ENCODE measurements around the gene AHI1.

DNA sequence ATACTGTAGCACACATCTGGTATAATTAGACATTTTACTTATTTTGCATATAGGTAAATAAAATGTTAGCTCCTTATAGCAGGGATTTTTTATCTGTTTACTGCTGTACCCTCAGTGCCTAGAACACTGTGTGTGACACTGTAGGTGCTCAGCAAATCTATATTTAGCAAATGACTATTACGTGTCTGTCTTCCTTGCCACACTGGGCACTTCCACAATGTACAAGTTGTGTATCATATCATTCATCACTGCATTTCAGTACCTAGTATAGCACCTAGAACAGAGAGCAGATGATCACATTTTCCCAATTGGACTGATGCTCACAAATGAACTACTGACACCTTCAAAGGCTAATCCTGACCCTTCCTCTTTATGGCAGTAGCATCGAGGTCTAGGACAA lies 200.8 kb downstream of the AHI1 start:
- TF ChIP-seq POLR2A (IDR thresholded peaks at IDR 0.05) (no peak), EP300 (IDR thresholded peaks at IDR 0.05) (no peak)
- TF ChIP-seq, protein P1, sequence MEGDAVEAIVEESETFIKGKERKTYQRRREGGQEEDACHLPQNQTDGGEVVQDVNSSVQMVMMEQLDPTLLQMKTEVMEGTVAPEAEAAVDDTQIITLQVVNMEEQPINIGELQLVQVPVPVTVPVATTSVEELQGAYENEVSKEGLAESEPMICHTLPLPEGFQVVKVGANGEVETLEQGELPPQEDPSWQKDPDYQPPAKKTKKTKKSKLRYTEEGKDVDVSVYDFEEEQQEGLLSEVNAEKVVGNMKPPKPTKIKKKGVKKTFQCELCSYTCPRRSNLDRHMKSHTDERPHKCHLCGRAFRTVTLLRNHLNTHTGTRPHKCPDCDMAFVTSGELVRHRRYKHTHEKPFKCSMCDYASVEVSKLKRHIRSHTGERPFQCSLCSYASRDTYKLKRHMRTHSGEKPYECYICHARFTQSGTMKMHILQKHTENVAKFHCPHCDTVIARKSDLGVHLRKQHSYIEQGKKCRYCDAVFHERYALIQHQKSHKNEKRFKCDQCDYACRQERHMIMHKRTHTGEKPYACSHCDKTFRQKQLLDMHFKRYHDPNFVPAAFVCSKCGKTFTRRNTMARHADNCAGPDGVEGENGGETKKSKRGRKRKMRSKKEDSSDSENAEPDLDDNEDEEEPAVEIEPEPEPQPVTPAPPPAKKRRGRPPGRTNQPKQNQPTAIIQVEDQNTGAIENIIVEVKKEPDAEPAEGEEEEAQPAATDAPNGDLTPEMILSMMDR (IDR thresholded peaks at IDR 0.05): no peak

Measured in tibial nerve (tissue), 4 donors.